ENCODE results near the gene ITIH3.

GRCh38 chr3:52781741-52782140 lies 12.9 kb upstream of the ITIH3 start:
- TF ChIP-seq CTCF (IDR thresholded peaks at IDR 0.05) (no peak), POLR2A (IDR thresholded peaks at IDR 0.05) (no peak)
